Measurements from ENCODE around the gene MACROD1.

MACROD1 gene

GRCh38 chr11:63961608-63962412 is 204.1 kb downstream of the MACROD1 start:
- H3K36me3 Mint-ChIP-seq (ENCODE audit: low read depth), result no peaks in the 10 kb centered on the region
- DNase-seq, result no peak
- no peaks in the 10 kb centered on the region for H3K9me3 Mint-ChIP-seq
- no peak overlapping the region for H3K4me3 Mint-ChIP-seq
- H3K27ac Mint-ChIP-seq, result peak overlapping the region; percentile 66
- no peaks in the 10 kb centered on the region for H3K27me3 Mint-ChIP-seq (ENCODE audit: low read depth, poor library complexity)
- TF ChIP-seq, protein P1, sequence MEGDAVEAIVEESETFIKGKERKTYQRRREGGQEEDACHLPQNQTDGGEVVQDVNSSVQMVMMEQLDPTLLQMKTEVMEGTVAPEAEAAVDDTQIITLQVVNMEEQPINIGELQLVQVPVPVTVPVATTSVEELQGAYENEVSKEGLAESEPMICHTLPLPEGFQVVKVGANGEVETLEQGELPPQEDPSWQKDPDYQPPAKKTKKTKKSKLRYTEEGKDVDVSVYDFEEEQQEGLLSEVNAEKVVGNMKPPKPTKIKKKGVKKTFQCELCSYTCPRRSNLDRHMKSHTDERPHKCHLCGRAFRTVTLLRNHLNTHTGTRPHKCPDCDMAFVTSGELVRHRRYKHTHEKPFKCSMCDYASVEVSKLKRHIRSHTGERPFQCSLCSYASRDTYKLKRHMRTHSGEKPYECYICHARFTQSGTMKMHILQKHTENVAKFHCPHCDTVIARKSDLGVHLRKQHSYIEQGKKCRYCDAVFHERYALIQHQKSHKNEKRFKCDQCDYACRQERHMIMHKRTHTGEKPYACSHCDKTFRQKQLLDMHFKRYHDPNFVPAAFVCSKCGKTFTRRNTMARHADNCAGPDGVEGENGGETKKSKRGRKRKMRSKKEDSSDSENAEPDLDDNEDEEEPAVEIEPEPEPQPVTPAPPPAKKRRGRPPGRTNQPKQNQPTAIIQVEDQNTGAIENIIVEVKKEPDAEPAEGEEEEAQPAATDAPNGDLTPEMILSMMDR (IDR thresholded peaks at IDR 0.05), result no peak
- peaks cover 15% of the 10 kb centered on the region for H3K4me1 Mint-ChIP-seq

DNA sequence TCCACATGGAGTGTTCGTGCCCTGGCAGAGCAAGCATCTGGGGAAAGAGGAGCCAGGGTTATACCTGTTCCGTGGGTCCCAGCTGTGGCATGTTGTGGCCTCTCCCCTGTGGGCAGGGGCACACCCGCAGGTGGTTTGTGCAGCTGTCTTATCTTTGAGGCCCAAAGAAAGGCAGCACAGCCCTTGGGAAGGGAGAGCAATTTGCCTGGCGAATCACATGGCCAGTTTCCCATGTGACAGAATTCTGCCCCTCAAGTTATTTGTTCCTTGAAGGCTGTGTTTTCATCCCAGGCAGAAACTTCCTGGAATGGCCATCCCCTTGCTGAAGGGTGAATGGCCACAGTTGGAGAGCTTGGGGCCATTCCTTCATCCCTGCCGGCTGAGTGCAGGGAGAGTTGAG is 207.9 kb downstream of the MACROD1 start:
- H3K27ac Mint-ChIP-seq, result no peak overlapping the region
- H3K27me3 Mint-ChIP-seq (ENCODE audit: low read depth, poor library complexity), result no peaks in the 10 kb centered on the region
- no peaks in the 10 kb centered on the region for H3K9me3 Mint-ChIP-seq
- peaks cover 30% of the 10 kb centered on the region for H3K36me3 Mint-ChIP-seq (ENCODE audit: low read depth)
- H3K4me3 Mint-ChIP-seq, result no peak overlapping the region
- TF ChIP-seq, protein P1 (IDR thresholded peaks at IDR 0.05), result no peak
- DNase-seq, result no peak
- H3K4me1 Mint-ChIP-seq, result peaks cover 15% of the 10 kb centered on the region

GRCh38 chr11:63952570-63952969 is 213.3 kb downstream of the MACROD1 start:
- peaks cover 6% of the 10 kb centered on the region for H3K4me1 Mint-ChIP-seq
- TF ChIP-seq, protein P1 (IDR thresholded peaks at IDR 0.05), result no peak
- H3K36me3 Mint-ChIP-seq (ENCODE audit: low read depth), result peaks cover 61% of the 10 kb centered on the region

GRCh38 chr11:63951779-63952536 is 214.0 kb downstream of the MACROD1 start:
- H3K4me3 Mint-ChIP-seq, result no peak overlapping the region
- no peaks in the 10 kb centered on the region for H3K27me3 Mint-ChIP-seq (ENCODE audit: low read depth, poor library complexity)
- H3K9me3 Mint-ChIP-seq, result no peaks in the 10 kb centered on the region
- peak overlapping the region; percentile 79 for H3K27ac Mint-ChIP-seq
- peaks cover 5% of the 10 kb centered on the region for H3K4me1 Mint-ChIP-seq
- H3K36me3 Mint-ChIP-seq (ENCODE audit: low read depth), result peaks cover 66% of the 10 kb centered on the region
- no peak for DNase-seq
- TF ChIP-seq, protein P1 (IDR thresholded peaks at IDR 0.05), result no peak

More at GRCh38 chr11:63952570-63952969, 213.3 kb downstream of the MACROD1 start:
- Mint-ChIP-seq H3K9me3 (no peaks in the 10 kb centered on the region), H3K4me3 (no peak overlapping the region), H3K27ac (peak overlapping the region; percentile 36), H3K27me3 (ENCODE audit: low read depth, poor library complexity) (no peaks in the 10 kb centered on the region)
- no peak for DNase-seq

All from nephron progenitor cell (in vitro differentiated cells).